Calu3 (cell line): Measurements from ENCODE around the gene ITPR1. TPM values are rescaled to one million over a fixed set of nuclear protein-coding genes. Genes with fewer than 3 reads are reported as not detected.

Experiments
- BruUV-seq: library from RNA; stranded (reverse); fragments of 400-500 nt; replicated peaks from 2 replicates; lab custom pipeline; 2021; lab: Mats Ljungman, UMichigan
- CTCF ChIA-PET: fragments of 300-600 bp; sonication (Branson Sonifier 250); formaldehyde crosslinking; loops from one replicate; lab custom pipeline; 2022; ENCODE audit warnings: antibody characterized with exemption; lab: Charles Lee
- DNase-seq: peaks from one replicate; pipeline ENCODE4 v3.0.0; 2022
- H3K27ac Mint-ChIP-seq: one replicate; pipeline ENCODE4 v1.8.0; 2022; ENCODE audit warnings: mixed read lengths; ENCODE audit not compliant: unreplicated experiment
- H3K27me3 Mint-ChIP-seq: one replicate; pipeline ENCODE4 v1.8.0; 2022; ENCODE audit warnings: mixed read lengths; ENCODE audit not compliant: unreplicated experiment
- H3K36me3 Mint-ChIP-seq: one replicate; pipeline ENCODE4 v1.8.0; 2022; ENCODE audit warnings: mild to moderate bottlenecking, moderate library complexity, mixed read lengths; ENCODE audit not compliant: insufficient read depth, unreplicated experiment
- H3K4me1 Mint-ChIP-seq: one replicate; pipeline ENCODE4 v1.8.0; 2022; ENCODE audit warnings: mild to moderate bottlenecking, low read depth, mixed read lengths; ENCODE audit not compliant: unreplicated experiment
- H3K4me3 Mint-ChIP-seq: one replicate; pipeline ENCODE4 v1.8.0; 2022; ENCODE audit warnings: mild to moderate bottlenecking, low read depth, moderate library complexity, mixed read lengths; ENCODE audit not compliant: unreplicated experiment
- H3K9me3 Mint-ChIP-seq: one replicate; pipeline ENCODE4 v1.8.0; 2022; ENCODE audit warnings: low read depth, mixed read lengths; ENCODE audit not compliant: unreplicated experiment
- intact Hi-C: fragments of 100-400 bp; cut with micrococcal nuclease; formaldehyde crosslinking; loops from one replicate; pipeline ENCODE4 v1.10.0; 2022; ENCODE audit not compliant: unreplicated experiment
- total RNA-seq: library from RNA; stranded (reverse); gene quantifications from 2 replicates; pipeline ENCODE4 v1.2.3, GENCODE V29; 2022
- TF ChIP-seq, protein P1 (sequence below): fragments of 200-600 bp; IDR thresholded peaks from one replicate; pipeline ENCODE4 v1.8.0; 2022; ENCODE audit warnings: antibody characterized with exemption; ENCODE audit not compliant: unreplicated experiment

ITPR1 gene
- total RNA-seq, 1 experiment from 2014 or later = 4.2 TPM

DNA sequence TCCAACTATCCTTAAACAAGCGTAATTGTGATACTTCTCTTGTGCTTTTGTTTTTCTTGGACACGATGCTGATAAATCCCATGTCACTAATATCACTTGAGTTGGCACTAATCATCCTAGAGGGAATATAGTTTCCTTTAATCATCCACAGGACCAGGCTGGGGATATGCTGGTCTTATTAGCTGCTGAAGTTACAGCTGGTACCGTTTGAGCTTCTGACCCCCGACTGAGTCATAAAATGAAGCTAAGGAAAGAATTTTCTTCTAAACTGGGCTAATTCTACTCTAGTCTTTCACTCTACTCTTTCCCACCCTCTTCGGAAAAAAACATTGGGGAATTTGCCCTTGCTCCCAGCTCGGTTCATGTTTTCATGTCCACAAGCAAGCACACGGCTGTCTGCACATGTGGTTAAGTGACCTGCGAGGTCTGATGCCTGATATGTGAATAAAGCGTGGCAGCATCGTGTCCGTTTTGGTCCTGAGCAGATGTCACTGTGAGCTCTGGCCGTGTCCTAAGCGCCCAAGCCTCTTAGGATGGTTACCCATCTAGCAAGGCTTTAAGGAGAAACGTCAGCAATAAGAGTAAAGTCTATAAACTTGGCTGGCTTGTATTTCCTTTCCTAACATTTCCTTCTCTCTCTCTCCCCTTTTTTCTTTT, 223.7 kb downstream of the ITPR1 start:
- CTCF ChIA-PET = no interaction called here
- intact Hi-C loops = no loop called here

DNA sequence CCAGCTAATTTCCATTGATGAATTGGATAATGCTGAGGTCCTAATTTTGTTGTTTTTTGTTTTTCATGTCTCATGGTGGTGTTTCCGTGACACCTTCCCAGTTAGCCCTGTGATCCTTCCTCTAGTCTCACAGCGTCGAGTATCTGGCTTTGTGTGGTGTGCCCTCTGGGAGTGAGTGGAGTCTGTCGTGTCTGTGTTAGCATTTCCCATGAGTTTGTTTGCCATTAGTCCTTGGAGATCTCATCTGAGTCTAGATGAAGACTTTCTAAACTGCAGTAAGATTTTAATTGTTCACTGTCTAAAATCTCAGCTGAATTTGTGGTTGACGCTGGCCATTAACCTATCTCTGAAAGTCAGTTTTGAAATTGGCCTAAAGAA, 224.2 kb downstream of the ITPR1 start:
- BruUV-seq = no TSS peak
- TF ChIP-seq, protein P1, sequence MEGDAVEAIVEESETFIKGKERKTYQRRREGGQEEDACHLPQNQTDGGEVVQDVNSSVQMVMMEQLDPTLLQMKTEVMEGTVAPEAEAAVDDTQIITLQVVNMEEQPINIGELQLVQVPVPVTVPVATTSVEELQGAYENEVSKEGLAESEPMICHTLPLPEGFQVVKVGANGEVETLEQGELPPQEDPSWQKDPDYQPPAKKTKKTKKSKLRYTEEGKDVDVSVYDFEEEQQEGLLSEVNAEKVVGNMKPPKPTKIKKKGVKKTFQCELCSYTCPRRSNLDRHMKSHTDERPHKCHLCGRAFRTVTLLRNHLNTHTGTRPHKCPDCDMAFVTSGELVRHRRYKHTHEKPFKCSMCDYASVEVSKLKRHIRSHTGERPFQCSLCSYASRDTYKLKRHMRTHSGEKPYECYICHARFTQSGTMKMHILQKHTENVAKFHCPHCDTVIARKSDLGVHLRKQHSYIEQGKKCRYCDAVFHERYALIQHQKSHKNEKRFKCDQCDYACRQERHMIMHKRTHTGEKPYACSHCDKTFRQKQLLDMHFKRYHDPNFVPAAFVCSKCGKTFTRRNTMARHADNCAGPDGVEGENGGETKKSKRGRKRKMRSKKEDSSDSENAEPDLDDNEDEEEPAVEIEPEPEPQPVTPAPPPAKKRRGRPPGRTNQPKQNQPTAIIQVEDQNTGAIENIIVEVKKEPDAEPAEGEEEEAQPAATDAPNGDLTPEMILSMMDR = no peak
- DNase-seq = no peak
- Mint-ChIP-seq H3K4me3 (no peak overlapping the region), H3K4me1 (peaks cover 17% of the 10 kb centered on the region), H3K9me3 (no peaks in the 10 kb centered on the region), H3K27ac (no peak overlapping the region), H3K36me3 (peaks cover under 1% of the 10 kb centered on the region), H3K27me3 (no peaks in the 10 kb centered on the region)
- intact Hi-C loops = no loop called here
- CTCF ChIA-PET = no interaction called here

More for the DNA sequence above, 223.7 kb downstream of the ITPR1 start:
- Mint-ChIP-seq H3K4me1 (peaks cover 17% of the 10 kb centered on the region), H3K27ac (no peak overlapping the region), H3K36me3 (peaks cover 6% of the 10 kb centered on the region), H3K4me3 (no peak overlapping the region), H3K9me3 (no peaks in the 10 kb centered on the region), H3K27me3 (no peaks in the 10 kb centered on the region)
- no TSS peak for BruUV-seq
- no peak for DNase-seq
- TF ChIP-seq, protein P1 = no peak

DNA sequence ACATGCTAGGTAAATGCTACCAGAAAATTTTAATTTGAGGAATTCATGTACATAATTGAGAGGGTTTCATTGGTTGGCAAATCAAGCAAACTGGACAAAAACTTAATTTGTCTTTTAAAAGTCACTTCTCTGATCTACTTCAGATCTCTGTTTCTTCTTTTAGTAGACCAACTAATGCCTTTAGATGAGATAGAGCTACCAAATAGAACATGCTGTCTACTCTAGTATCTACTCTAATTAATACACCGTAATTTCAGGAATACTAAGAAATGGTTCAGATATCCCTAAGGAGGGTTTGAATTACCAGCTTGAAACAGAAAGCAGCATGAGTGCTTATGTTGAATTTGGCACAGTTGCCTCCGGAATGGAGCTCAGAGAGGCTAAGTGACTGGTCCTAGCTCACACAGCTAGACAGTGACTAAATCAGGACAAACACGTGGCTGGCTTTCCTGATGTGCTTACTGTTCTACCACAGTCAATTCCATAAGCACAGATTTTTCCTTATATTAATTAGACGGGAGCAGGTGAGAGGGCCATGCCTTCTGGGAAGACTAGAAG, 225.1 kb downstream of the ITPR1 start:
- no peaks in the 10 kb centered on the region for H3K36me3 Mint-ChIP-seq
- peaks cover 16% of the 10 kb centered on the region for H3K4me1 Mint-ChIP-seq
- H3K27me3 Mint-ChIP-seq = no peaks in the 10 kb centered on the region
- intact Hi-C loops = no loop called here
- no peak overlapping the region for H3K4me3 Mint-ChIP-seq
- no peak overlapping the region for H3K27ac Mint-ChIP-seq
- CTCF ChIA-PET = interaction anchor here (0.6 kb wide), 1 partner anchor 306 kb away, joined by 3 read pairs; no protein-coding TSS in a partner anchor
- H3K9me3 Mint-ChIP-seq = no peaks in the 10 kb centered on the region
- no peak for DNase-seq
- TF ChIP-seq, protein P1 = no peak
- no TSS peak for BruUV-seq

DNA sequence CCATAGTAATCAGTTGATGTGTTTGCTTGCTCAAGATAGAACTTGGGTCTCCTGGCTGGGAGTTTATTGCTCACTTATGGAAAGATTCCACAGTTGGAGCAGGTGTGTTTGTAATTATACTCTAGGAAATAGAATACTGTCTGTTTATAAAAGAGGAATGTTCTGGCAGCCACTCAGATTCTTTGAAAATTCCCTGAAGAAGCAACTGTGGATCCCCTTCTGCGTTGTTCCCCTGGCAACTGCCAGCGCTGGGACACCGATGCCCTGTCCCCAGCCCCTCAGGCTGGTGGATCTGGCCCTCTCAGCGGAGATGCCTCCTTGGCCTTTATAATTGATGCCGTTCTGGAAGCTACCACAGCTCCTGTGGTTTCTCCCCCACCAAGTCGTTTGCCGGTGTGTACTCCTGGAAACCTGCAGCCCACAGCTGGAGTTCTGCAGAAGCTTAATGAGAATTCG, 225.9 kb downstream of the ITPR1 start:
- Mint-ChIP-seq H3K4me1 (peaks cover 16% of the 10 kb centered on the region), H3K27ac (no peak overlapping the region), H3K4me3 (no peak overlapping the region), H3K27me3 (no peaks in the 10 kb centered on the region), H3K36me3 (no peaks in the 10 kb centered on the region), H3K9me3 (no peaks in the 10 kb centered on the region)
- TF ChIP-seq, protein P1 = no peak
- CTCF ChIA-PET = interaction anchor here (0.6 kb wide), 1 partner anchor 305 kb away, joined by 3 read pairs; no protein-coding TSS in a partner anchor
- intact Hi-C loops = no loop called here
- BruUV-seq = no TSS peak
- no peak for DNase-seq
